OCI-LY7 (cell line): Measurements from ENCODE around the gene AHNAK2. TPM values are rescaled to one million over a fixed set of nuclear protein-coding genes. Genes with fewer than 3 reads are reported as not detected.
"Not testable (repeated sequence)": the region's sequence is repeated elsewhere in the genome, so short reads cannot be mapped to it uniquely, and the experiment has no call there.

Source experiments
- BruUV-seq: library from RNA; stranded (reverse); fragments of 400-500 nt; replicated peaks from 2 replicates; lab custom pipeline; 2021; lab: Mats Ljungman, UMichigan
- CTCF ChIA-PET: fragments of 300-600 bp; sonication (Branson Sonifier 250); formaldehyde crosslinking; loops from one replicate; lab custom pipeline; 2022; ENCODE audit warnings: antibody characterized with exemption; ENCODE audit not compliant: unreplicated experiment; lab: Charles Lee
- POLR2A ChIA-PET: fragments of 300-600 bp; sonication (Branson Sonifier 250); formaldehyde crosslinking; loops from one replicate; lab custom pipeline; 2022; ENCODE audit warnings: antibody characterized with exemption; lab: Charles Lee
- DNase-seq: peaks from one replicate; pipeline ENCODE4 v3.0.0-alpha.2; 2015; ENCODE audit warnings: low spot score
- H2AFZ ChIP-seq: fragments of 200-600 bp; sonication (generic), shearing (Covaris generic); 2 replicates; pipeline ENCODE4 v1.6.1; 2014; ENCODE audit warnings: mild to moderate bottlenecking, antibody characterized with exemption, low read length, moderate library complexity
- H3K27ac ChIP-seq: fragments of 200-600 bp; sonication (generic); 2 replicates; pipeline ENCODE4 v1.5.1; 2014; ENCODE audit warnings: mixed run types, low read depth, mild to moderate bottlenecking, moderate library complexity, low read length, inconsistent platforms; ENCODE audit not compliant: poor library complexity, severe bottlenecking
- H3K36me3 ChIP-seq: fragments of 200-600 bp; sonication (generic); 2 replicates; pipeline ENCODE4 v1.6.1; 2014; ENCODE audit warnings: mild to moderate bottlenecking, antibody characterized with exemption, low read length, moderate library complexity, mixed read lengths; ENCODE audit not compliant: insufficient read depth
- H3K4me1 ChIP-seq: fragments of 200-600 bp; sonication (generic); 2 replicates; pipeline ENCODE4 v1.5.1; 2014; ENCODE audit warnings: mild to moderate bottlenecking, low read length; ENCODE audit not compliant: insufficient read depth, poor library complexity, severe bottlenecking
- H3K4me2 ChIP-seq: fragments of 200-600 bp; sonication (generic); 2 replicates; pipeline ENCODE4 v1.6.1; 2014; ENCODE audit warnings: mild to moderate bottlenecking, low read length
- H3K4me3 ChIP-seq: fragments of 200-600 bp; sonication (generic); 2 replicates; pipeline ENCODE4 v1.5.1; 2014; ENCODE audit warnings: mild to moderate bottlenecking, low read depth, low read length; ENCODE audit not compliant: poor library complexity, severe bottlenecking
- H3K79me2 ChIP-seq: fragments of 200-600 bp; sonication (generic); 2 replicates; pipeline ENCODE4 v1.6.1; 2016; ENCODE audit warnings: low read depth, mild to moderate bottlenecking, low read length, moderate library complexity, mixed read lengths; ENCODE audit not compliant: insufficient read depth
- H3K9me2 ChIP-seq: fragments of 200-600 bp; sonication (generic); 2 replicates; pipeline ENCODE4 v1.6.1; 2016; ENCODE audit warnings: mild to moderate bottlenecking, low read length, mixed read lengths; ENCODE audit not compliant: insufficient read depth
- H3K9me3 ChIP-seq: fragments of 200-600 bp; sonication (generic); 2 replicates; pipeline ENCODE4 v1.6.1; 2014; ENCODE audit warnings: mild to moderate bottlenecking, mixed run types, low read length, mixed read lengths
- H4K20me1 ChIP-seq: fragments of 200-600 bp; sonication (generic); 2 replicates; pipeline ENCODE4 v1.6.1; 2014; ENCODE audit warnings: mild to moderate bottlenecking, antibody characterized with exemption, low read length, moderate library complexity, mixed read lengths; ENCODE audit not compliant: insufficient read depth
- CTCF ChIP-seq: fragments of 200-600 bp; sonication (generic); conservative IDR thresholded peaks from 2 replicates; pipeline ENCODE4 v1.5.1; 2014; ENCODE audit warnings: mild to moderate bottlenecking, antibody characterized with exemption, low read length, moderate library complexity, mixed read lengths
- EZH2phosphoT487 ChIP-seq: fragments of 200-600 bp; sonication (generic); IDR thresholded peaks from 2 replicates; pipeline ENCODE4 v1.6.1; 2018; ENCODE audit warnings: low read depth, borderline replicate concordance, mild to moderate bottlenecking, mixed run types, antibody characterized with exemption, low read length, moderate library complexity, mixed read lengths
- intact Hi-C: fragments of 100-400 bp; cut with micrococcal nuclease; formaldehyde crosslinking; loops from one replicate; pipeline ENCODE4 v1.10.0; 2022; ENCODE audit not compliant: unreplicated experiment
- total RNA-seq, 2 experiments: library from RNA; depleted of rRNA in 1 of 2; stranded (reverse); fragments of >200 nt in 1 of 2; shearing (Covaris generic) in 1 of 2; gene quantifications; 2 replicates each; pipeline ENCODE4 v1.2.3, GENCODE V29; 2014 to 2022

Gene AHNAK2
- total RNA-seq, 2 experiments from 2014 or later, result 0.61 TPM; not detected in 1

GRCh38 chr14:104912053-104912452 lies 66.1 kb downstream of the AHNAK2 start:
- POLR2A ChIA-PET, result interaction anchor here (1.7 kb wide), 1 partner anchor 14 kb away, joined by 3 read pairs; no protein-coding TSS in a partner anchor

DNA sequence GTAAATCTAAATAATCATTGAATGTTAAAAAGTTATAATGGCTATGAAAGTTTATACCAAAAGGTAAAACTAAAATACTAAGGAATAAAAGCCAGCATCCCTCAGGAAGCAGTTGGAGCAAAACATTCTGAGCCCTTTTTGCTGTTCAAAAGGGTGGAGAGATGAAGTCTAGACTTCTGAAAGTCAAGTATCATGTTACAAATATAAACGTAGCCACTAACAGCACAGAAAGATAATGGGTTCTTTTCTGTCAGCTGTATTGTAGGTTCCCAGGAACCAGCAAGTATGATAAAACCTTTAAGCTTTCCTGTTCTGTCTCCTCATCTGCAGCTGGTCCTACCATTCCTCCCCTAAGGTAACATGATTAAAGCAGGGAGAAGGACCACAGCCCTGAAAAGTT lies 69.9 kb downstream of the AHNAK2 start:
- no peak overlapping the region for H3K27ac ChIP-seq
- no peak overlapping the region for H3K4me3 ChIP-seq
- no peaks in the 10 kb centered on the region for H3K4me1 ChIP-seq
- TF ChIP-seq EZH2phosphoT487 (no peak), CTCF (no peak)
- H3K79me2 ChIP-seq, result no peaks in the 10 kb centered on the region
- POLR2A ChIA-PET, result no interaction called here
- H3K4me2 ChIP-seq, result no peak overlapping the region
- H3K9me2 ChIP-seq, result no peaks in the 10 kb centered on the region
- intact Hi-C loops, result no loop called here
- H3K9me3 ChIP-seq, result no peaks in the 10 kb centered on the region; the same call in 1 of the 2 replicates
- H4K20me1 ChIP-seq, result no peaks in the 10 kb centered on the region
- CTCF ChIA-PET, result no interaction called here
- no peak overlapping the region for H2AFZ ChIP-seq
- BruUV-seq, result no TSS peak
- no peaks in the 10 kb centered on the region for H3K36me3 ChIP-seq
- no peak for DNase-seq

More at GRCh38 chr14:104912053-104912452, 66.1 kb downstream of the AHNAK2 start:
- intact Hi-C loops, result no loop called here
- Histone ChIP-seq H3K4me3 (no peak overlapping the region), H3K9me3 (no peaks in the 10 kb centered on the region; the same call in 1 of the 2 replicates), H3K9me2 (no peaks in the 10 kb centered on the region), H3K4me1 (no peaks in the 10 kb centered on the region), H3K4me2 (no peak overlapping the region), H3K36me3 (no peaks in the 10 kb centered on the region), H3K27ac (no peak overlapping the region), H4K20me1 (no peaks in the 10 kb centered on the region), H2AFZ (no peak overlapping the region), H3K79me2 (no peaks in the 10 kb centered on the region)
- TF ChIP-seq EZH2phosphoT487 (no peak), CTCF (no peak)
- BruUV-seq, result no TSS peak
- CTCF ChIA-PET, result no interaction called here
- no peak for DNase-seq

GRCh38 chr14:104905579-104905933 lies 72.6 kb downstream of the AHNAK2 start:
- H3K9me2 ChIP-seq, CTCF ChIA-PET, H3K4me3 ChIP-seq, intact Hi-C loops, H3K36me3 ChIP-seq, POLR2A ChIA-PET, BruUV-seq, H3K27ac ChIP-seq, H3K4me2 ChIP-seq, H4K20me1 ChIP-seq, H2AFZ ChIP-seq, DNase-seq, H3K9me3 ChIP-seq, H3K79me2 ChIP-seq, H3K4me1 ChIP-seq: not testable (repeated sequence)

- H3K4me2 ChIP-seq, H3K4me1 ChIP-seq, H3K9me2 ChIP-seq, H4K20me1 ChIP-seq, H2AFZ ChIP-seq, H3K79me2 ChIP-seq, CTCF ChIA-PET, H3K27ac ChIP-seq, H3K36me3 ChIP-seq, H3K4me3 ChIP-seq, DNase-seq, BruUV-seq, H3K9me3 ChIP-seq, intact Hi-C loops: not testable (repeated sequence)
- POLR2A ChIA-PET, result interaction anchor here (0.5 kb wide), 1 partner anchor 140 kb away, joined by 3 read pairs; no protein-coding TSS in a partner anchor
These were observed 73.3 kb downstream of the AHNAK2 start for GRCh38 chr14:104904650-104905578.
